ENCODE measurements around the gene SAMD4A. TPM values are rescaled to one million over a fixed set of nuclear protein-coding genes. Genes with fewer than 3 reads are reported as not detected.

Gene SAMD4A
- total RNA-seq, 4 donors from 2014 or later, result 2.9 to 19.5 (median 3.9) TPM

DNA sequence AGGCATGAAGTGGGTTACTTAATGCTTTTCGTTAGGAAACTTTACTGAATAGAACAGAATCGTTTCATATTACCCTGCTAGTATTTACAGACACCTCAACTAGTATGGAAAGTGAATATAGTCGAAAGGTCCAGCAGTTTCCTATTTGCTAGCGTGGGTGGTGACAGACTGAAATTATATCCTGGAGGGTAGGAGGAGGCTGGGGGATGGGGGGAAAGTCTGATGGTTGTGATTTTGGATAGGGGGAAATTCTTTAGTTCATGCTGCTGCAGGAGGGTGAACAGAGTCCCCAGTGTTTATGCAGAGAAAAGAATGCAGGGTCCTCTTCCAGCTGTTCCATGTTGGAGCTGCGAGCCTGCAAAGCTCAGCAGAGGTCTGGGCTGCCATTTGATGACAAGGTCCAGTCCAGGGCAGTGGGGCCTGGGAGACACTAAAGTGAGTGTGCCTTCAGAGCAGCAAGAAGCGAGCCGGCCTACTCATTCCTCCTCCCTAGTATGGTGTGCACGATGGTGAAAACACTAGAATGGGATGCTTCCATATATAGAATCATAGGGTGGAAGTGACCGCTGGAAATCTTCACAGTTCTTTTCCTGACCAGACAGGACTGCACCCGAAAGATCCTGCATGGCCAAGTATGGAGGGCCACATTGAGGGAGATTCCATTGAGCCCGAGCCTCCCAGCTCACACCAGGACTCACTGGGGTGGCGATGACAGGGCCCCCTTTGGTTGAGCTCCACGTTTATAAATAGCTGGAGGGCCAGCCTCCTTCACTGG lies 2.1 kb downstream of the SAMD4A start:
- Histone ChIP-seq H3K9me3 (peaks cover 0 to 12% (median 0%) of the 10 kb centered on the region in 3 donors), H3K27ac (peak overlapping the region; percentile 7 to 97 (median 83)), H3K36me3 (no peaks in the 10 kb centered on the region), H3K4me1 (peaks cover 9 to 67% (median 14%) of the 10 kb centered on the region in 3 donors), H3K27me3 (peaks cover 0 to 33% (median 0%) of the 10 kb centered on the region in 4 donors), H3K4me3 (peak overlapping the region in 3 of 4 donors; percentile 38 to 78 (median 66))
- WGBS, 2 donors, result 68 to 72% methylated on average over 9 to 13 of the region's 13 CpGs
- TF ChIP-seq, protein P1, sequence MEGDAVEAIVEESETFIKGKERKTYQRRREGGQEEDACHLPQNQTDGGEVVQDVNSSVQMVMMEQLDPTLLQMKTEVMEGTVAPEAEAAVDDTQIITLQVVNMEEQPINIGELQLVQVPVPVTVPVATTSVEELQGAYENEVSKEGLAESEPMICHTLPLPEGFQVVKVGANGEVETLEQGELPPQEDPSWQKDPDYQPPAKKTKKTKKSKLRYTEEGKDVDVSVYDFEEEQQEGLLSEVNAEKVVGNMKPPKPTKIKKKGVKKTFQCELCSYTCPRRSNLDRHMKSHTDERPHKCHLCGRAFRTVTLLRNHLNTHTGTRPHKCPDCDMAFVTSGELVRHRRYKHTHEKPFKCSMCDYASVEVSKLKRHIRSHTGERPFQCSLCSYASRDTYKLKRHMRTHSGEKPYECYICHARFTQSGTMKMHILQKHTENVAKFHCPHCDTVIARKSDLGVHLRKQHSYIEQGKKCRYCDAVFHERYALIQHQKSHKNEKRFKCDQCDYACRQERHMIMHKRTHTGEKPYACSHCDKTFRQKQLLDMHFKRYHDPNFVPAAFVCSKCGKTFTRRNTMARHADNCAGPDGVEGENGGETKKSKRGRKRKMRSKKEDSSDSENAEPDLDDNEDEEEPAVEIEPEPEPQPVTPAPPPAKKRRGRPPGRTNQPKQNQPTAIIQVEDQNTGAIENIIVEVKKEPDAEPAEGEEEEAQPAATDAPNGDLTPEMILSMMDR (IDR thresholded peaks at IDR 0.05), result no peak
- no peak for TF ChIP-seq POLR2A (IDR thresholded peaks at IDR 0.05)
- no peak for DNase-seq
- intact Hi-C loops (cut with DNase I), result loop anchor here (5.0 kb wide), 2 partner anchors 123 to 203 kb away; no protein-coding TSS in a partner anchor

DNA sequence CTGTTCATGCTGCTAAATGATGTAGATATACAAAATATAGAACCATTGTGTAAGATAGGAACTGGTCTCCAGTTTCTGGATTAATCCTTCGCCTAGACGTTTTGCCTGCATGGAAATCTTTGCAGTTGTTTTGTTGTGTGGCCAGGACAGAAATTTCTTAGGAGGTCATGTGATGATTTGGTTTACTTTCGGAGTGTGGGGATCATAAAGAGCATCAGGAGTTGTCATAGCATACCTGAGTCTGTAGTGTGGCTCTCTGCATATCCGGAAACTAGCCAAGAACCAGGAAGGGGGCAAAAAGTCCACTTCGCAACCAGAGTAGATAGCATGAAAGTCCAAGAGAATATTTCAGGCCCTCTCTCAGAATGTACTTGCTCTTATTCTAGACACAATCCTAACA lies 3.1 kb downstream of the SAMD4A start:
- intact Hi-C loops (cut with DNase I), result no loop called here
- Histone ChIP-seq H3K4me1 (peaks cover 0 to 57% (median 7%) of the 10 kb centered on the region in 3 donors), H3K27ac (peak overlapping the region in 3 of 4 donors; percentile 46 to 97 (median 91)), H3K4me3 (no peak overlapping the region), H3K36me3 (no peaks in the 10 kb centered on the region), H3K9me3 (peaks cover 0 to 12% (median 0%) of the 10 kb centered on the region in 3 donors), H3K27me3 (peaks cover 0 to 33% (median 0%) of the 10 kb centered on the region in 4 donors)
- no peak for TF ChIP-seq POLR2A (IDR thresholded peaks at IDR 0.05)
- TF ChIP-seq, protein P1 (IDR thresholded peaks at IDR 0.05), result no peak
- WGBS, 2 donors, result 71 to 83% methylated on average over 5 of the region's 5 CpGs
- no peak for DNase-seq

DNA sequence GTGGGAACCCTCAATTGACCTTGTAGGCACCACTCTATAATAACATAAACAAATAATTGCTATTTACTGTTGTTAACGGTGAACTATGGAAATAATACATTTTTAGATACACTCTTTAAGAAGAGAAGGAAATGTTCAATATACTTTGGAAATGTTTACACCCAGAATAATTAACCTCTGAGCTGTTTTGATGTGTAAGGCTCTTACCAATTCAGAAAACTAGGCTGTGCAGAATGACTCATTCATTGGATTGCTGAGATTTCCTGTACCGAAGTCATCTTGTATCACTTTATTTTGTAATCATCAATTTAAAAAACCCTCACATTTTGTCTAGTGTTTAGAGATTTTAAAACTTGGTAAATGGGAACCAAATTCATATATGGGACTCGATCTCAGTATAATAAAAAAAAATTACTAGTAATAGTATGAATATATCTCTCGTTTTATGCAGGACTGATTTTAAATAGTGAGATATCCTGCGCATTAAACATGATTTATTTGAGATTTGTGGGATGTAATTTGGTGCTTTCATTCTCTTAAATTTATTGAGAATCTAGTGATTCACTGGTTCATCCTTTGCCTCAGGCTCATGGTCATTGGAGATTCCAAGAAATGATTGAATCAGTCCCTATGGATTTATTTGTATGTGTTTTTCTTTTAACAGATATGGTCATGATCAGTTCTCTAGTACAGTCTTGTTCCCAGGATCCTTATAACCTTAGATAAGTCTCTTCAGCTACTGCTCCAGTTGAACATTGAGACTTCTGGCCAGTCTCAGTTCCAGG lies 3.9 kb downstream of the SAMD4A start:
- intact Hi-C loops (cut with DNase I), result no loop called here
- Histone ChIP-seq H3K36me3 (no peaks in the 10 kb centered on the region), H3K4me1 (peaks cover 0 to 52% (median 7%) of the 10 kb centered on the region in 3 donors), H3K9me3 (peaks cover 0 to 12% (median 0%) of the 10 kb centered on the region in 3 donors), H3K4me3 (no peak overlapping the region), H3K27me3 (peaks cover 0 to 33% (median 0%) of the 10 kb centered on the region in 4 donors), H3K27ac (peak overlapping the region in 3 of 4 donors; percentile 46 to 97 (median 91))
- TF ChIP-seq, protein P1 (IDR thresholded peaks at IDR 0.05), result no peak
- TF ChIP-seq POLR2A (IDR thresholded peaks at IDR 0.05), result no peak
- WGBS, 2 donors, result 51 to 55% methylated on average over 5 of the region's 5 CpGs
- no peak for DNase-seq

DNA sequence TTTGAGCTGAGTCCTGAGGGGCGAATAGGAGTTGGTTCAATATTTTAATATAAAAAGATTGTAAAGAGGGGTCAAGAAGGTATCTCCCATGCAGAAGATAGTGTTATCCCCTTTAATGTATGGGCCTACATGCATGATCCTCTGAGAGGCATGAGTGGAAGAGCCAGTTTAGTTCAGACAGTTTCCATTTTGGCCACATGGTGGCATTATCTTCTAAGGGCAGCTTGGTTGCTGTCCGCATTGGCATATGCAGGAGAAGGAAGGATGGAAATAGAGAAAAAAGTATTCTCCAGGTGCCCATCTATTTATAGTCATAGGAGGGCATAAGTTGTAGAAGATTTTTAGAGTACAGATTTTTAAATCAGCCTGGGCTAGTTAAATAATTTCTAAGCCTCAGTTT lies 5.4 kb downstream of the SAMD4A start:
- Histone ChIP-seq H3K27me3 (peaks cover 0 to 19% (median 0%) of the 10 kb centered on the region in 4 donors), H3K9me3 (peaks cover 0 to 12% (median 0%) of the 10 kb centered on the region in 3 donors), H3K4me3 (no peak overlapping the region), H3K27ac (no peak overlapping the region), H3K4me1 (peaks cover 0 to 51% (median 7%) of the 10 kb centered on the region in 3 donors), H3K36me3 (no peaks in the 10 kb centered on the region)
- TF ChIP-seq, protein P1 (IDR thresholded peaks at IDR 0.05), result peak in 3 of 6 experiments; percentile 20 to 48 (median 25)
- no peak for TF ChIP-seq POLR2A (IDR thresholded peaks at IDR 0.05)
- intact Hi-C loops (cut with DNase I), result no loop called here
- 93 to 96% methylated on average over 2 of the region's 2 CpGs for WGBS, 2 donors
- DNase-seq, result no peak

All from esophagus squamous epithelium (tissue), 5 donors.